GM10248 (cell line): ENCODE data around the gene LRRC59.

Experiments
- CTCF ChIA-PET: fragments of 300-600 bp; sonication (Branson Sonifier 250); formaldehyde crosslinking; extraction: SDS; loops from one replicate; lab custom pipeline; 2021; ENCODE audit warnings: antibody characterized with exemption; lab: Yijun Ruan, JAX
- POLR2A ChIA-PET: fragments of 350-650 bp; sonication (Branson Sonifier 250); formaldehyde crosslinking; extraction: SDS; loops from one replicate; lab custom pipeline; 2020; ENCODE audit warnings: antibody characterized with exemption; lab: Yijun Ruan, JAX
- DNase-seq: peaks from one replicate; pipeline ENCODE4 v3.0.0; 2012; ENCODE audit errors: extremely low spot score
- CTCF ChIP-seq: IDR thresholded peaks from 2 replicates; pipeline ENCODE4 v1.5.1; 2012; ENCODE audit warnings: mild to moderate bottlenecking, low read depth; ENCODE audit errors: extremely low read depth, missing control alignments, control extremely low read depth

LRRC59 gene

GRCh38 chr17:50396261-50397110, 837 bp downstream of the LRRC59 start:
- POLR2A ChIA-PET, result interaction anchor here (0.6 to 1.8 kb wide), 5 partner anchors 10 to 1204 kb away, joined by 3 to 6 read pairs (median 4); no protein-coding TSS in a partner anchor
- no peak for TF ChIP-seq CTCF
- CTCF ChIA-PET, result interaction anchor here (0.7 to 4.7 kb wide), 44 partner anchors 10 to 471 kb away, joined by 3 to 59 read pairs (median 6); partner anchors contain the start of genes ACSF2, CHAD, EME1 and MRPL27
- peak; percentile 20 for DNase-seq

GRCh38 chr17:50394711-50395110, 2.6 kb downstream of the LRRC59 start:
- CTCF ChIA-PET, result interaction anchor here (4.3 kb wide), 1 partner anchor 84 kb away, joined by 19 read pairs; the partner anchor contains the start of gene RSAD1
- DNase-seq, result no peak
- POLR2A ChIA-PET, result no interaction called here
- TF ChIP-seq CTCF, result no peak

- no peak for TF ChIP-seq CTCF
- CTCF ChIA-PET, result no interaction called here
- no peak for DNase-seq
- POLR2A ChIA-PET, result no interaction called here
Observed at GRCh38 chr17:50393700-50394099, 3.6 kb downstream of the LRRC59 start.

- ChIA-PET POLR2A (interaction anchor here (0.6 to 1.3 kb wide), 3 partner anchors 11 to 471 kb away, joined by 4 to 6 read pairs (median 5); no protein-coding TSS in a partner anchor), CTCF (interaction anchor here (1.1 to 1.7 kb wide), 5 partner anchors 14 to 86 kb away, joined by 3 to 12 read pairs (median 3); partner anchors contain the start of gene RSAD1)
- no peak for TF ChIP-seq CTCF
- no peak for DNase-seq
Observed at GRCh38 chr17:50392621-50393020, 4.7 kb downstream of the LRRC59 start.

- CTCF ChIA-PET, result interaction anchor here (0.8 to 5.6 kb wide), 3 partner anchors 8 to 28 kb away, joined by 3 to 57 read pairs (median 3); partner anchors contain the start of gene LRRC59
- TF ChIP-seq CTCF, result no peak
- POLR2A ChIA-PET, result interaction anchor here (1.4 kb wide), 1 partner anchor 10 kb away, joined by 4 read pairs; no protein-coding TSS in a partner anchor
- no peak for DNase-seq
Observed at GRCh38 chr17:50389534-50389933, 7.8 kb downstream of the LRRC59 start.

- POLR2A ChIA-PET, result interaction anchor here (1.4 kb wide), 1 partner anchor 9 kb away, joined by 4 read pairs; no protein-coding TSS in a partner anchor
- CTCF ChIA-PET, result interaction anchor here (0.8 to 5.6 kb wide), 2 partner anchors 9 kb away, joined by 3 to 57 read pairs; partner anchors contain the start of gene LRRC59
- no peak for DNase-seq
- no peak for TF ChIP-seq CTCF
Observed at GRCh38 chr17:50388728-50389127, 8.6 kb downstream of the LRRC59 start.
